Stomach smooth muscle (tissue), 2 donors: ENCODE results near the gene GOLGA6L10.
"Not testable (repeated sequence)": the region's sequence is repeated elsewhere in the genome, so short reads cannot be mapped to it uniquely, and the experiment has no call there.

Experiments used
- H3K27ac ChIP-seq: one replicate; pipeline ENCODE4 v1.7.0; 2013; ENCODE audit warnings: mild to moderate bottlenecking, low read length, inconsistent platforms
- H3K27me3 ChIP-seq, 2 donors: one replicate each; pipeline ENCODE4 v1.7.0; 2013; ENCODE audit warnings: low read length in 2 of 2; ENCODE audit not compliant: insufficient read depth in 2 of 2, control insufficient read depth in 1 of 2
- H3K36me3 ChIP-seq, 2 donors: one replicate each; pipeline ENCODE4 v1.7.0; 2013; ENCODE audit warnings: low read length in 2 of 2; ENCODE audit not compliant: control insufficient read depth in 2 of 2, insufficient read depth in 2 of 2
- H3K4me1 ChIP-seq: one replicate; pipeline ENCODE4 v1.7.0; 2013; ENCODE audit warnings: low read length; ENCODE audit not compliant: control insufficient read depth, insufficient read depth
- H3K4me3 ChIP-seq, 2 donors: one replicate each; pipeline ENCODE4 v1.7.0; 2013; ENCODE audit warnings: low read length in 2 of 2
- H3K9ac ChIP-seq, 2 donors: one replicate each; pipeline ENCODE4 v1.7.0; 2013; ENCODE audit warnings: low read length in 2 of 2, mild to moderate bottlenecking in 1 of 2
- H3K9me3 ChIP-seq, 2 donors: one replicate each; pipeline ENCODE4 v1.7.0; 2013; ENCODE audit warnings: low read length in 2 of 2; ENCODE audit not compliant: control insufficient read depth in 2 of 2
- donor health status: healthy.
- donor health status: Pancreatic carcinoma.

Gene GOLGA6L10

DNA sequence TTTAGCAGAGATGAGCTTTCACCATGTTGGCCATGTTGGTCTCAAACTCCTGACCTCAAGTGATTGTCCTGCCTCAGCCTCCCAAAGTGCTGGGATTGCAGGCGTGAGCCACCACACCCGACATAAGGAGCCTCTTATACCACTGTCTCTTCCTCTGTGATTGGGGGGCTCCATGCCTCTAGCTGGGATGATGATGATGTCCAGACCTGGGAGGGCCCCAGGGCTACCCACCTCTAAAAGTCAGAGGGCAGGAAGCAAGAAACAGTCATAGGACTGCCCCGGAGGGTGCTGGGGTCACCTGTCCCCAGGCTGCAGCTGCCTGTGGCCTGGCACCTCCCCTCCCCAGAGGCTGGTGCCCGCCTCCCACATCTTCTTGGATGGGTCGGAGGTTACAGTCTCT lies 5.4 kb downstream of the GOLGA6L10 start:
- not testable (repeated sequence) for H3K4me3 ChIP-seq, H3K27ac ChIP-seq, H3K9me3 ChIP-seq, H3K27me3 ChIP-seq, H3K9ac ChIP-seq, H3K36me3 ChIP-seq, H3K4me1 ChIP-seq

DNA sequence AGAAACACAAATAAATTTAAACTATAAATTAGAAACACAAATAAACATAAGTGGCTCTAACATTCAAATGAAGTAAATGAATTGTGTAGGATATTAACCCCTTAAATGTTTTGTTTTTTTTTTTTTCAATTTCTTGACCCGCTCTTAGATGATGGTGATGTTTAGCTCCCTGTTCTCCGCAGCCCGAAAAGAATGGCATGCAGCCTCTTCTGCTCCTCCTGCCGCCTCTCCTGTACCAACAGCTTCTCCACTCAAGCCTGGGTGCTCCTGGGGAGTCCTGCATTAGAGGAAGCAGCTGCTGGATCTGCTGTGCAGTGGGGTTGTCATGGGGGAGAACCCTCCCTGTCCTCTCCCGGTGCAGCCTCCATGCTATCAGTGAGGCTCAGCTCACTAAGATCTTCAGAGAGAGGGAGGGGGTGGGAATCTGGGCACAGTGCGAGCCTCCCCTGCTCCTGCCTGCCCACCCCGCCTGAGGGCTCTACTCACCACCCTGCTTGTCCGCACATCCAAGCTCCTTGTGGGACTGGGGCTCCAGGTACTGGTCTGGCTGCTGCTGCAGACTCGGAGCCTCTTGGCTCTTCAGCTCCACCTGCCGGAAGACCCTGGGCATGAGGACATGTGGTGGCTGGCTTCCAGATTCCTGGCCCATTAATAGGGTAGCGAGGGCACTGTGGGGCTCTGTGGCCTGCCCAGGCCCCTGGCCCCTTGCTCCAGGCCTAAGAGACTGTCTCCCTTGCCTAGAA lies 6.5 kb downstream of the GOLGA6L10 start:
- H3K4me3 ChIP-seq, H3K9me3 ChIP-seq, H3K9ac ChIP-seq, H3K4me1 ChIP-seq, H3K27ac ChIP-seq, H3K36me3 ChIP-seq, H3K27me3 ChIP-seq: not testable (repeated sequence)

- H3K4me1 ChIP-seq, H3K36me3 ChIP-seq, H3K27me3 ChIP-seq, H3K9me3 ChIP-seq, H3K27ac ChIP-seq, H3K9ac ChIP-seq, H3K4me3 ChIP-seq: not testable (repeated sequence)
Measured at GRCh38 chr15:82338573-82338972, 10.7 kb downstream of the GOLGA6L10 start.

- H3K9me3 ChIP-seq, H3K4me1 ChIP-seq, H3K27ac ChIP-seq, H3K36me3 ChIP-seq, H3K27me3 ChIP-seq, H3K4me3 ChIP-seq, H3K9ac ChIP-seq: not testable (repeated sequence)
Measured at GRCh38 chr15:82338053-82338452, 11.2 kb downstream of the GOLGA6L10 start.

DNA sequence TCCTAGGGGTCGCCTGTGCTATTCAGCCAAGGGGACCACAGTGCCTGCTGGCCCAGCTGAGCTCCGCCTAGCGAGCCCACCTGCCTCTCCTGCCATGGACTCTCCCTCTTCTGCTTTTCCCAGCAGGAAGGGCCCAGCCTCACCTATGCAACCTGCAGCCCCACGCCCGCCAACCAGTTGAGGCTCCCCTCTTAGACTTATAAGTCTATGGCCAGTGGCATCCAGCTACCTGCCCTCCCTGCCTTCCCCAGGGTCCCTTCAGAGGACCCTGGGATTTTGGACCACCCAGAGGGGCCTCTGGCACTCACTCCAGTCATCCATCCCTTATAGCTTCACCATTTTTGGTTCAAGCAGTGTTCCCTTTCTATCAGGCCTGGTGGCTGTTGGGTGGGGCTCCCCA lies 12.2 kb downstream of the GOLGA6L10 start:
- not testable (repeated sequence) for H3K27ac ChIP-seq, H3K9ac ChIP-seq, H3K36me3 ChIP-seq, H3K27me3 ChIP-seq, H3K4me1 ChIP-seq, H3K4me3 ChIP-seq, H3K9me3 ChIP-seq

- not testable (repeated sequence) for H3K9ac ChIP-seq, H3K9me3 ChIP-seq, H3K36me3 ChIP-seq, H3K4me1 ChIP-seq, H3K4me3 ChIP-seq, H3K27me3 ChIP-seq, H3K27ac ChIP-seq
Measured at GRCh38 chr15:82336180-82336647, 13.1 kb downstream of the GOLGA6L10 start.

DNA sequence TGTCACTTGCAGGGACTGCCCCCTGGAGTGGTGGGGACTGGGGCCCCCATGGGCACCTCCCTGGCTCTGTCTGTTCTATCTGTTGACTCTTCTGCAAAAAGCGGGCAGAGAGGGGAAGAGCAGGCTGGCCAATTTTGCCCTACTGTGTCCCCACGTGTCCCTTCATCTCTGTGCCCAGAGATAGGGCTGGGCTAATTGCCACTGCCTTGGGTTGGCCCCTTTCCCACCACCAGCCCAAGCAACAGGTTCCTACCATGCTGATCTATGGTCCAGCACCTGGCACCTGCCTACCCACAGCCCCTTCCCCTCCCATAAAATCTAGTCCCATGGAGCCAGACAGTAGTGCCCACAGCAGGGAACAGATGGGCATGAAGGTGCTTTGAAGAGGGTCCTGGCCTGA lies 14.3 kb downstream of the GOLGA6L10 start:
- not testable (repeated sequence) for H3K9ac ChIP-seq, H3K36me3 ChIP-seq, H3K9me3 ChIP-seq, H3K4me3 ChIP-seq, H3K4me1 ChIP-seq, H3K27me3 ChIP-seq, H3K27ac ChIP-seq

- not testable (repeated sequence) for H3K27ac ChIP-seq, H3K4me3 ChIP-seq, H3K36me3 ChIP-seq, H3K27me3 ChIP-seq, H3K9me3 ChIP-seq, H3K9ac ChIP-seq, H3K4me1 ChIP-seq
Measured at GRCh38 chr15:82334554-82334932, 14.7 kb downstream of the GOLGA6L10 start.

DNA sequence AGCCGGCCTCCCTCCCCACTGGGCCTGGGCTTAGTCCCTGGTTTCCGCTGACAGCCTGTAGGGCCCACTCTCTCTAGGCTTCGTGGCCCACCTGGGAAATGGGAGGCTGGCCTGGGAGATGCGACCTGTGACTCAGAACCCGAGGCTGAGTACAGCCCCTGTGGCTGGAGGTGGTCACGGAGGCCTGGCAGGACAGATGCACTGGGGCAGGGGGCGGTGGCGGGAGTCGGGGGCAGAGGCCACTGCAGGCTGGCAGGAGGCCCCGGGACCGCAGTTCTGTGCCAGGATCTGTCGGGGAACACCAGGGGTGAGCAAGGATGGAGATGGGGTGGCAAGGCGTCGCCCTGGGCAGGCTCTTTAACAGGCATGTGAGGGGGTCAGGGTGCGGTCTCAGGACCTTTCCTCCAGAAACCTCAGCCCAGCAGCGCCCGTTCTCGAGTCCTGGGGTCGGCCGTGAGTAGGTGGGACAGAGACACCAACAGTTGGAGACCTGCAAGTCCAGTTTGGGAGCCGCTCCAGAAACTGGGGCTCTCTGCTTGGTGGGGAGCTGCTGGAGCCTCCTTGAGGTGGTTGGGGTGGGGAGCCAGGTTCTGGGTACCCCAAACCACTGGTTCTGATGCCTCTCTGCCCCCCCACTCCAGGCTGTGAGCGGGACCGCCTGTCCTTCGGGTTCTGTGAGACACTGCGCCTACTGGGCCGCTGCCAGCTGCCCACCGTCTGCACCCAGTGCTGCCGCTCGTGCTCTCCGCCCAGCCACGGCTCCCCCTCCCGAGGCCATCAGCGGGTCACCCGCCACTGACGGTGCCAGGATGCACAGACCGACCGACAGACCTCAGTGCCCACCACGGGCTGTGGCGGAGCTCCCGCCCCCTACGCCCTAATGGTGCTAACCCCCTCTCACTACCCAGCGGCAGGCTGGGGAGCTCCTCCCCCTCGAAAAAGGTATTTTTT lies 15.4 kb downstream of the GOLGA6L10 start:
- not testable (repeated sequence) for H3K27me3 ChIP-seq, H3K4me3 ChIP-seq, H3K4me1 ChIP-seq, H3K9ac ChIP-seq, H3K9me3 ChIP-seq, H3K27ac ChIP-seq, H3K36me3 ChIP-seq

GRCh38 chr15:82332711-82333602 lies 16.3 kb downstream of the GOLGA6L10 start:
- H3K4me3 ChIP-seq, H3K4me1 ChIP-seq, H3K9ac ChIP-seq, H3K9me3 ChIP-seq, H3K36me3 ChIP-seq, H3K27me3 ChIP-seq, H3K27ac ChIP-seq: not testable (repeated sequence)
